Measurements from ENCODE around the gene TIAL1. TPM values are rescaled to one million over a fixed set of nuclear protein-coding genes. Genes with fewer than 3 reads are reported as not detected.

The TIAL1 gene
- total RNA-seq, 1 experiment from 2014 or later, result 220 TPM

DNA sequence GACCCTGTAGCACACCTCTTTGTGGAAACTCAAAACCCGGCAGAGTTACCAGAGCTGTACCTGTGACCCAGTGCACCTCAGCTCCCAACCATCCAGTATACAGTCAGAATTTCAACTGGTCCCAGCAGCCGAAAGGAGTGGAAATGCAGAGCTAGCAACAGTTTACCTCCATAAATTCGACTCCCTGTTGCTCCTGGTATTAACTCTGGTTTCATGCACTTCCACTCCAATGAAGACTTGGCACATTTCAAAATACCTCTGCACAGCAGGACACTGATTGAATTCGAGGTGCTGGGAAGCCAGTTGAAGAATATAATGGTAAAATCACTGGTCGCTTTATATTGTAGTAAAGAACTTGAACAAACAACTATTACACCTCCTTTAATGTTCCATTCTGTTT lies 17.9 kb upstream of the TIAL1 start:
- no peaks in the 10 kb centered on the region for H3K4me1 ChIP-seq (ENCODE audit: control insufficient read depth in 1 of 2, insufficient read depth in 2 of 2, low read length in 2 of 2)
- no TSS peak for BruUV-seq (replicated peaks)
- no peaks in the 10 kb centered on the region for H3K27me3 ChIP-seq (ENCODE audit: insufficient read depth, low read length)
- TF ChIP-seq SRF (IDR thresholded peaks at IDR 0.05; ENCODE audit: low read depth), result no peak
- TF ChIP-seq, protein P1, sequence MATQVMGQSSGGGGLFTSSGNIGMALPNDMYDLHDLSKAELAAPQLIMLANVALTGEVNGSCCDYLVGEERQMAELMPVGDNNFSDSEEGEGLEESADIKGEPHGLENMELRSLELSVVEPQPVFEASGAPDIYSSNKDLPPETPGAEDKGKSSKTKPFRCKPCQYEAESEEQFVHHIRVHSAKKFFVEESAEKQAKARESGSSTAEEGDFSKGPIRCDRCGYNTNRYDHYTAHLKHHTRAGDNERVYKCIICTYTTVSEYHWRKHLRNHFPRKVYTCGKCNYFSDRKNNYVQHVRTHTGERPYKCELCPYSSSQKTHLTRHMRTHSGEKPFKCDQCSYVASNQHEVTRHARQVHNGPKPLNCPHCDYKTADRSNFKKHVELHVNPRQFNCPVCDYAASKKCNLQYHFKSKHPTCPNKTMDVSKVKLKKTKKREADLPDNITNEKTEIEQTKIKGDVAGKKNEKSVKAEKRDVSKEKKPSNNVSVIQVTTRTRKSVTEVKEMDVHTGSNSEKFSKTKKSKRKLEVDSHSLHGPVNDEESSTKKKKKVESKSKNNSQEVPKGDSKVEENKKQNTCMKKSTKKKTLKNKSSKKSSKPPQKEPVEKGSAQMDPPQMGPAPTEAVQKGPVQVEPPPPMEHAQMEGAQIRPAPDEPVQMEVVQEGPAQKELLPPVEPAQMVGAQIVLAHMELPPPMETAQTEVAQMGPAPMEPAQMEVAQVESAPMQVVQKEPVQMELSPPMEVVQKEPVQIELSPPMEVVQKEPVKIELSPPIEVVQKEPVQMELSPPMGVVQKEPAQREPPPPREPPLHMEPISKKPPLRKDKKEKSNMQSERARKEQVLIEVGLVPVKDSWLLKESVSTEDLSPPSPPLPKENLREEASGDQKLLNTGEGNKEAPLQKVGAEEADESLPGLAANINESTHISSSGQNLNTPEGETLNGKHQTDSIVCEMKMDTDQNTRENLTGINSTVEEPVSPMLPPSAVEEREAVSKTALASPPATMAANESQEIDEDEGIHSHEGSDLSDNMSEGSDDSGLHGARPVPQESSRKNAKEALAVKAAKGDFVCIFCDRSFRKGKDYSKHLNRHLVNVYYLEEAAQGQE (IDR thresholded peaks at IDR 0.05; ENCODE audit: low read depth), result no peak
- TF ChIP-seq FOSL1 (IDR thresholded peaks at IDR 0.05; ENCODE audit: low read depth), result no peak
- no peak for TF ChIP-seq RAD21 (IDR thresholded peaks at IDR 0.05; ENCODE audit: low read depth)
- TF ChIP-seq CBX3 (IDR thresholded peaks at IDR 0.05; ENCODE audit: low read depth), result no peak
- TF ChIP-seq EGR1 (IDR thresholded peaks at IDR 0.05; ENCODE audit: low read depth), result no peak
- TF ChIP-seq SP1 (IDR thresholded peaks at IDR 0.05; ENCODE audit: low read depth), result no peak
- TF ChIP-seq EZH2 (IDR thresholded peaks at IDR 0.05), result no peak
- no peak for TF ChIP-seq ZFX (IDR thresholded peaks at IDR 0.05)
- TF ChIP-seq ZNF274 (IDR thresholded peaks at IDR 0.05; ENCODE audit: low read depth, low read length), result no peak
- TF ChIP-seq, protein P2, sequence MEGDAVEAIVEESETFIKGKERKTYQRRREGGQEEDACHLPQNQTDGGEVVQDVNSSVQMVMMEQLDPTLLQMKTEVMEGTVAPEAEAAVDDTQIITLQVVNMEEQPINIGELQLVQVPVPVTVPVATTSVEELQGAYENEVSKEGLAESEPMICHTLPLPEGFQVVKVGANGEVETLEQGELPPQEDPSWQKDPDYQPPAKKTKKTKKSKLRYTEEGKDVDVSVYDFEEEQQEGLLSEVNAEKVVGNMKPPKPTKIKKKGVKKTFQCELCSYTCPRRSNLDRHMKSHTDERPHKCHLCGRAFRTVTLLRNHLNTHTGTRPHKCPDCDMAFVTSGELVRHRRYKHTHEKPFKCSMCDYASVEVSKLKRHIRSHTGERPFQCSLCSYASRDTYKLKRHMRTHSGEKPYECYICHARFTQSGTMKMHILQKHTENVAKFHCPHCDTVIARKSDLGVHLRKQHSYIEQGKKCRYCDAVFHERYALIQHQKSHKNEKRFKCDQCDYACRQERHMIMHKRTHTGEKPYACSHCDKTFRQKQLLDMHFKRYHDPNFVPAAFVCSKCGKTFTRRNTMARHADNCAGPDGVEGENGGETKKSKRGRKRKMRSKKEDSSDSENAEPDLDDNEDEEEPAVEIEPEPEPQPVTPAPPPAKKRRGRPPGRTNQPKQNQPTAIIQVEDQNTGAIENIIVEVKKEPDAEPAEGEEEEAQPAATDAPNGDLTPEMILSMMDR (IDR thresholded peaks at IDR 0.05 in 2 of 3, conservative IDR thresholded peaks at IDR 0.05 in 1 of 3; ENCODE audit: borderline replicate concordance in 1 of 3, insufficient read depth in 1 of 3, low read depth in 2 of 3, low read length in 2 of 3), result no peak
- no peak for TF ChIP-seq EZH2phosphoT487 (IDR thresholded peaks at IDR 0.05; ENCODE audit: borderline replicate concordance)
- no peak for TF ChIP-seq SIN3A (IDR thresholded peaks at IDR 0.05; ENCODE audit: low read depth)
- no peak for TF ChIP-seq POLR2AphosphoS5 (IDR thresholded peaks at IDR 0.05; ENCODE audit: low read depth, low read length)
- H3K9ac ChIP-seq (ENCODE audit: low read length), result no peak overlapping the region
- H3K4me2 ChIP-seq (ENCODE audit: low read length), result no peak overlapping the region
- H3K27ac ChIP-seq (ENCODE audit: low read depth, low read length), result no peak overlapping the region
- intact Hi-C loops (cut with micrococcal nuclease), result no loop called here
- H4K20me1 ChIP-seq (ENCODE audit: insufficient read depth), result no peaks in the 10 kb centered on the region
- H2AFZ ChIP-seq (ENCODE audit: low read depth, low read length, poor library complexity, severe bottlenecking), result no peak overlapping the region
- ChIA-PET POLR2A (no interaction called here), CTCF (no interaction called here), RAD21 (ENCODE audit: low non-redundant PET in 1 of 2, low total read pairs in 2 of 2, uncharacterized antibody in 2 of 2, unreplicated experiment in 2 of 2) (no interaction called here)
- peaks cover 0 to 7% of the 10 kb centered on the region in 2 experiments; a peak in 1 of 4 replicates for H3K9me3 ChIP-seq (ENCODE audit: control insufficient read depth in 1 of 2, insufficient read depth in 1 of 2, low read depth in 1 of 2, low read length in 2 of 2)
- DNase-seq (ENCODE audit: low read depth, low spot score), result no peak
- no peaks in the 10 kb centered on the region for H3K36me3 ChIP-seq (ENCODE audit: control insufficient read depth in 1 of 2, insufficient read depth in 2 of 2, low read length in 2 of 2)
- H3K9me2 ChIP-seq (ENCODE audit: insufficient read depth), result no peaks in the 10 kb centered on the region
- no peaks in the 10 kb centered on the region for H3K79me2 ChIP-seq (ENCODE audit: insufficient read depth, low read length)
- no peak overlapping the region for H3K4me3 ChIP-seq (replicated peaks in 1 of 2; ENCODE audit: low read depth in 1 of 2, low read length in 2 of 2)
- ATAC-seq, result no peak
